ENCODE data around the gene RFK.
"Not testable (repeated sequence)": the region's sequence is repeated elsewhere in the genome, so short reads cannot be mapped to it uniquely, and the experiment has no call there.

RFK gene

DNA sequence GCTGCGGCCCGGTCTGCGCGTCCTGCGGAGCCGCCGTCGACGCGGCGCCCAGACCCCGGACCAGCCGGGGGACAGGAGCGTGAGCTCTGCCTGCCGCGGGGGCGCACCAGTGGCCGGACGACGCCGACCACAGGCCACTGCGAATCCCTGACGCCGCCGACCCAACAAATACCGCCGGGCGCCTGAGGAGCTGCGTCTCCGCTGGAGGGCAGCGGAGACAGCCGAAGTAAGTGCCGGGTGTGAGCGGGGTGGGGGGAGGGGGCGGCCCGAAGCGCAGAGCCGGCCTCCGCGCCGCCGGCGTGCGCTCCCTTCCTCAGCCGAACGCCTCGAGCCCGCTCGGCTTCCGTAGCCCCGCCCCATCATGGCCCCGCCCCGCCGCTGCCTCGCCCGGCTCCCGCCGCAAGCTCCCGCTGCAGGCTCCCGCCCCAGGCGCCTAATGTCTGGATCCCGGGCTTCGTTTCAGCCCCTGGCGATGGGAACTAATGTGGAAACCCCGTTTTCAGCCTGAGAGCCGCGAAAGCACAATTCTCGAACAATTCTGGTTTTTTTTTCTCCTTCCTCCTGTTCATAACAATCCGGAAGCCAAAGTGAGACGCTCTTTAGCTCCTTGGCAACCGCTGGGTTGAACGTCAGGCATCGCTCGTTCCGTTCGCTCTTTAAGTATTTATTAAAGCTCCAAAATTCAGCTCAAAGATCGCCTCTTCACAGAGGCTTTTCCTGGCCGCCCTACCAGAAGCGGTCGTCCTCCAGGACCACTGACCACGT, at the start of gene RFK:
Gene RFK (minus strand): TSS at position 232 of the 765 bp plus-strand sequence. CDS start 255 bp downstream, outside the sequence.
- DNase-seq = peak; percentile 92

DNA sequence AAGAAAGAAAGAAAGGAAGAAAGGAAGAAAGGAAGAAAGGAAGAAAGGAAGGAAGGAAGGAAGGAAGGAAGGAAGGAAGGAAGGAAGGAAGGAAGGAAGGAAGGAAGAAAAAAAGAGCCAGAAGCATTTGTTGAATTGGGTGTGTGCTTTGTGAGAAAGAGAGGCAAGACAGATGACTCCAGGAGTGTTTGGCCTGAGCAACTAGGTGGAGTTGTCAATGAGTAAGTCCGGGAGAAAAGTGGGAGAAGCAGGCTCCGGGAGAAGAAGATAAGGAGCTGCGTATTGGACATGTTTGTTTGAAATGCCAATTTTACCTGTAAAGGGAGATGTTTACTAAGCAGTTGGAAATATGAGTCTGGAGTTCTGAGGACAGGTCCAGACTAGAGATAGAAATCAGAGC, 49.7 kb upstream of the RFK start:
- DNase-seq = no peak

DNA sequence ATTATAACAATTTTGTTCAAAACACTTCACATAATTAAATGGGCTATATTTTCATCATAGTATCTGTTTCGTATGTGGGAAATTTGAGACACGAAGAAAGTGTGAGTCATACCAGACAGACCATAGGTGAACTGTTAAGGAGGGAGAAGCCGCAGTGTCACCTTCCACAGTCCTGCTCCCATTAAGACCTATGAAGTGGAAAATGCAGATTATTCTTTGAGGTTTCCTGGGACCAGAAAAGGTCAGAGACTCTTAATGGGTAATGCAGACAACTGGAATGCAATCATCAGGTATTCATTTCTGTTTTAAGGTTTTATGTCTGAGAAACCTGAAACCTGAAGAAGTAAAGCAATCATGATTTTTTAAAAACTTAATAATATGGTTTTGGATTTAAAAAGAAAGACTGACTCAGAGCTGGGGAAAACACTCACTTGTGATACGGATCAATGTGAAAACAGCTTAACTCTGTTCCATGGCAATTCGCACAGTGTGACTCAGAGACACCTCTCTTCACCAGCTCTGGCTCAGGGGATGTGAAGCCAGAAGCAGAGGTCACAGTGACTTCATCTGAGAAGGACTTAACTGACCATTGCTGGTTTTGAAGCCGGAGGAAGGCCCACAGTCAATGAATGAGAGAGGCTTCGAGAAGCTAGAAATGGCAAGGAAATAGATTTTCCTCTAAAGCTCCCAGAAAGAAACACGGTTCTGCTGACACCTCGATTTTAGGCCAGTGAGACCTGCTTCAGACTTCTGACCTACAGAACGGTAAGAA, 47.5 kb upstream of the RFK start:
- no peak for DNase-seq

DNA sequence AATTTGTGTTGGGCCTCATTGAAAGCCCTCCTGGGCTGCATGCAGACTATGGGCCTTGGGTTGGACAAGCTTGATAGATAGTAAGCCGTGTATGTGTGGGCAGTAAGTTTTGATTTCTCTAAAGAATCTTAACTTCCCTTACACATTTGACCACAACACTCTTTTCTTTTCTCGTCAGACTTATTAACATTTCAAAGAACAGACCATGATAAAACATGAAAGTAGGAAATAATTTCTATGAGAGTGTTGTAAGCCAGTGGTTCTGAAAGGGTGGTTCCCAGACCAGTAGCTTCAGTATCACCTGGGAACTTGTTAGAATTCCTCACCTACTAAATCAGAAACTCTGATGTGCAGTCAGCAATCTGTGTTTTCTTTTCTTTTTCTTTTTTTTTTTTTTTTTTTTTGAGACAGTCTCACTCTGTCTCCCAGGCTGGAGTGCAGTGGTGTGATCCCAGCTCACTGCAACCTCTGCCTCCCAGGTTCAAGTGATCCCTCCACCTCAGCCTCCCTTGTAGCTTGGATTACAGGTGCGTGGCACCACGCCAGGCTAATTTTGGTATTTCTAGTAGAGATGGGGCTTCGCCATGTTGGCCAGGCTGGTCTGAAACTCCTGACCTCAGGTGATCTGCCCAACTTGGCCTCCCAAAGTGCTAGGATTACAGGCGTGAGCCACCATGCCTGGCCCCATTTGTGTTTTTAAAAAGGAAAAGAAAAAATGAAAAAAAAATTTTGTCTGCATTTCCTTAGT, 44.8 kb upstream of the RFK start:
- no peak for DNase-seq

DNA sequence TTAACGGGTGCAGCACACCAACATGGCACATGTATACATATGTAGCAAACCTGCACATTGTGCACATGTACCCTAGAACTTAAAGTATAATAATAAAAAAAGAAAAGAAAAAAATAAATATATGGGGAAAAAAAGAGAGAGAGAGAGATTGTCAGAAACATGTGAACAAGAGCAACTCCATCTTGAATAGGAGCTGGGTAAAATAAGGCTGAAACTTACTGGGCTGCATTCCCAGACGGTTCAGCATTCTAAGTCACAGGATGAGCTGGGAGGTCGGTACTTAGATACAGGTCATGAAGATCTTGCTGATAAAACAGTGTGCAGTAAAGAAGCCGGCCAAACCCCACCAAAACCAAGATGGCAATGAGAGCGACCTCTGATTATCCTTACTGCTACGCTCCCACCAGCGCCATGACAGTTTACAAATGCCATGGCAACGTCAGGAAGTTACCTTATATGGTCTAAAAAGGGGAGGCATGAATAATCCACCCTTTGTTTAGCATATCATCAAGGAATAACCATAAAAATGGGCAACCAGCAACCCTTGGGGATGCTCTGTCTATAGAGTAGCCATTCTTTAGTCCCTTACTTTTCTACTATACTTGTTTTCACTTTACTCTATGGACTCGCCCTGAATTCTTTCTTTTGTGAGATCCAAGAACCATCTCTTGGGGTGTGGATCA, 42.9 kb upstream of the RFK start:
- not testable (repeated sequence) for DNase-seq

DNA sequence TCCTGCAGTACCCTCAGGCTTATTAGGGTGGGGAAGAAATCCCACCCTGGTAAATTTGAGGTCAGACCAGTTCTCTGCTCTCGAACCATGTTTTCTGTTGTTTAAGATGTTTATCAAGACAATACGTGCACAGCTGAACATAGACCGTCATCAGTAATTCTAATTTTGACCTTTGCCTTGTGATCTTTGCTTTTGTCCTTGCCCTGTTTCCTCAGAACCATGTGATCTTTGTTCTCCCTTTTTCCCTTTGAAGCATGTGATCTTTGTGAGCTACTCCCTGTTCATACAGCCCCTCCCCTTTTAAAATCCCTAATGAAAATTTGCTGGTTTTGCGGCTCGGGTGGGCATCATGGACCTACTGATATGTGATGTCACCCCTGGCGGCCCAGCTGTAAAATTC, 40.7 kb upstream of the RFK start:
- not testable (repeated sequence) for DNase-seq

DNA sequence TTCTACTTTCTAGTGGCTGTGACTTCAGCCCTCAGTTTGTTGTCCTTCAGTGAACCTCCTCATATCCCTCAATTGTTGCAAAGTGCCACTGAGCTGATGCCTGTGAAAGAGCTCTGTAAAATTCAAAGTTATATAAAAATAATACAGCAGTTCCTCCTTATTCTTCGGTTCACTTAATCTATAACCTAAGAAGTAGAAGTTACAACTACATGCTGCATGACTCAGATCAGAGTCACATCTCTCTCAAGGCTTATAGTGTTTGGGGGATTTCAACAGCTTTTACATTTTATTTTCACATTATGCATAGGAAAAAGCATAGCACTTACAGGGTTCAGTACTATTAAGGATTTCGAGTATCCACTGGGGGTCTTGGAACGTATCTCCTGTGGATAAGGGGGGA, 39.6 kb upstream of the RFK start:
- DNase-seq = peak; percentile 46

DNA sequence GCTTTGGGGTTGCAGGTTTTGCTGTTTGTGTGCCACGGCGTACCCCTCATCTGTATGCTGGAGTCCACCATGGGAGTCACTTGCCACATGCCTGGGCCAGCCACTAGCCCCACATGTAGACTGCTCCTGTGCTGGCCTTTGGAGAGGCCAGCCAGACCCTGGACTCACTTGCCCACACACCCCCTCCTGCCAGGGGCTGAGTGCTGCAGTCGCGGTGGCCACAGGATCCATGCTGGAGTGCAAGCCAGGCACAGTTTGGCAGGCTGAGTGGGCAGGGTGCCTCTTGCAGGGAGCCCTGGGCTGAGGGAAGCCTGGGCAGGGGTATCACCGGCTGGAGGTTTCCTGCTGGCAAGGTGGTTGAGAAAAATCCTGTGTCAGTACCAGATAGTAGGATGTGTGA, 39.2 kb upstream of the RFK start:
- DNase-seq = no peak

DNA sequence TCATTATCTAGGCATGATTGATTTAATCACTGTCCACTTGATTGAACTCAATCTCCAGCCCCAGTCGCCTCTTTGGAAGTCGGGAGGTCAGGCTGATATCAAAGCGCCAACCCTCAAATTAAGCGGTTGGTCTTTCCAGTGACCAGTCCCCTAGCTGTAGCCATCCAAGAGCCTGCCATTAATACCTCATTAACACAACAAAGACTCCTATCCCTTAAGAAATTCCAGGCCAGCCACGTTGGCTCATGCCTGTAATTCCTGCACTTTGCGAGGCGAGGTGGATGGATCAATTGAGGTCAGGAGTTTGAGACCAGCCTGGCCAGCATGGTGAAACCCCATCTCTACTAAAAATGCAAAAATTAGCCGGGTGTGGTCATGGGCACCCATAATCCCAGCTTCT, 37.4 kb upstream of the RFK start:
- DNase-seq = no peak

DNA sequence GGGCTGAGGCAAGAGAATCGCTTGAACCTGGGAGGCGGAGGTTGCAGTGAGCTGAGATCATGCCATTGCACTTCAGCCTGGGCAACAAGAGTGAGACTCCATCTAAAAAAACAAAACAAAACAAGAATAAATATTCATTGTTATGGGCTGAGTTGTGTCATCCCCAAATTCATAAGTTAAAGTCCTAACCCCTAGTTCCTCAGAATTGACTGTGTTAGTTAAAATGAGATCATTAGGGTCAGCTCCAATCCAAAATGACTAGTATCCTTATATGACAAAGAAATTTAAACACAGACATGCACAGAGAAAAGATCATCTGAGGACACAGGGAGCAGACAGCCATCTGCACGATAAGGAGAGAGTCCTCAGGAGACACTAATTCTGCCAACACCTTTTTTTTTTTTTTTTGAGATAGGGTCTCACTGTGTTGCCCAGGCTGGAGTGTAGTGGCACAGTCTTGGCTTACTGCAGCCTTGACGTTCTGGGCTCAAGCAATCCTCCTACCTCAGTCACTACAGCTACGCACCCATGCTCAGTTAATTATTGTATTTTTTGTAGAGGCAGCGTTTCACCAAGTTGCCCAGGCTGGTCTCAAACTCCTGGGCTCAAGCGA, 32.7 kb upstream of the RFK start:
- DNase-seq = no peak

DNA sequence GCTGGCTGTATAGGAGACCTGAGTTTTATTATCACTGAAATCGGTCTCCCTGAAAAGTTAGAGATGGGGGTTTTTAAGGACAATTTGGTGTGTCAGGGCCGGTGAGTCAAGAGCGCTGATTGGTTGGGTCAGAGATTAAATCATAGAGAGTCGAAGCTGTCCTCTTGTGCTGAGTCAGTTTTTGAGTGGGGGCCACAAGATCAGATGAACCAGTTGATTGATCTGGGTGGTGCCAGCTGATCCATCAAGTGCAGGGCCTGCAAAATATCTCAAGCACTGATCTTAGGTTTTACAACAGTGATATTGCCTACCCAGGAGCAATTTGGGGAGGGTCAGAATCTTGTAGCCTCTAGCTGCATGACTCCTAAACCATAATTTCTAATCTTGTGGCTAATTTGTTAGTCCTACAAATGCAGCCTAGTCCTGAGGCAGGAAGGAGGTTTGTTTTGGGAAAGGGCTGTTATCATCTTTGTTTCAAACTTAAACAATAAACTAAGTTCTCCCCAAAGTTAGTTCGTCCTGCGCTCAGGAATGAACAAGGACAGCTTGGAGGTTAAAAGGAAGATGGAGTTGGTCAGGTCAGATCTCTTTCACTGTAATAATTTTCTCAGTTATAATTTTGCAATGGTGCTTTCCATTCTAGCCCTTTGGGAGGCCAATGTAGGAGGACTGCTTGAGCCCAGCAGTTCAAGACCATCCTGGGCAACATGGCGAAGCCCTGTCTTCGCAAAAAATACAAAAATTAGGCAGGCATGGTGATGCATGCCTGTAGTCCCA, 31.6 kb upstream of the RFK start:
- DNase-seq = no peak

DNA sequence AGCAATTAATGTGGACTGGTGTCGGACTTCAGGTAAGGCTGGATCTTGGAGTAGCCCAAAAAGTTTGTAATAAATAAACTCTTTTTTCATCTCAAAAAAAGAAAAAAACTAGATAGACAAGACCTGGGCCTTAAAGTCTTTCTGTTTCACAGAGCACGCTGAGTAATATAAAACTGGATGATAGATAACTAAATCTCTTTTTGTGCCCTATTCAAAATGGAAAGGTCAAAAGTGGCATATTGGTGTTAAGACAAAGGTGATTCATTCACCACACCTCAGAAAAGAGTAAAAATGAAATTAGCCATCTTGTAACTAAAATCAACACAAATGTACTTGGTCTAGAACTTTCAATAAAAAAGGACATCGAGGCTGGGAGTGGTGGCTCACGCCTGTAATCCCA, 30.3 kb upstream of the RFK start:
- DNase-seq = no peak

DNA sequence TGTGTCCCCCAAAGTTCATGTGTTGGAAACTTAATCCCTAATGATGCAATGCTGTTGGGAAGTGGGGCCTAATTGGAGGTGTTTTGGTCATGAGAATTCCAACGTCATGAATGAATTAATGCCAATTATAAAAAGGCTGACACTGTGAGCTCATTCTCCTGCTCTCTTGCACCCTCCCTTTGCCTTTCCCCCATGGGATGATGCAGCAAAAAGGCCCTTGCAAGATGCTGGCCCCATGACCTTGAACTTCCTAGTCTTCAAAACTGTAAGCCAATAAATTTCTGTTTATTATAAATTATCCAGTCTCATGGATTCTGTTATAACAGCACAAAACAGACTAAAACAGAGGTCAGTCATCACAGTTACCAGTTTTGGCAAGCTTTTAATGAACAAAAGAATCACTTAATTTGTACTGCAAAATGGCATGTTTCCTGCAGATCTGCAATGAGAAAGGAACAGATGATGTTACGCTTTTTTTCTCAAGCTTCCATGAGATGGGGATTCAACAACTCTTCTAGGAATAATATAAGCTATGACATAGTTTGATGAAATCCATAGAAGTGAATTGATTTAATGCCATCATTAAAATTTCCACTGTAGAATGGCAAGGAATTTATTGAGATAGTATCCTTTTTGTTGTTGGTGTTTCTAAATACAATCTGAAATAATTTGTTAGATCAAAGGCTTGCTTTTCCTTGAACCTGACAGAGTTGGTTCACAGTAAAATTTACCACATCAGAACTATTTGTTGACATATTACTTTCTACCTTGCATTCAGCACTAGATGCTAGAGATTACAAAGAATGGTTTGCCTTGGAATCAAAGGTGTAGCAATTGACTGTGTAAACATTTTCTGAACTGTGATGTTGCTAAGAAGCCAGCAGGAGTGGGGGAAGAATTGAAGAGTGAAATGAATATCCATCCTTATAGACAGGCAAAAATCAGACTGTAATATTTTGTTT, 29.3 kb upstream of the RFK start:
- no peak for DNase-seq

DNA sequence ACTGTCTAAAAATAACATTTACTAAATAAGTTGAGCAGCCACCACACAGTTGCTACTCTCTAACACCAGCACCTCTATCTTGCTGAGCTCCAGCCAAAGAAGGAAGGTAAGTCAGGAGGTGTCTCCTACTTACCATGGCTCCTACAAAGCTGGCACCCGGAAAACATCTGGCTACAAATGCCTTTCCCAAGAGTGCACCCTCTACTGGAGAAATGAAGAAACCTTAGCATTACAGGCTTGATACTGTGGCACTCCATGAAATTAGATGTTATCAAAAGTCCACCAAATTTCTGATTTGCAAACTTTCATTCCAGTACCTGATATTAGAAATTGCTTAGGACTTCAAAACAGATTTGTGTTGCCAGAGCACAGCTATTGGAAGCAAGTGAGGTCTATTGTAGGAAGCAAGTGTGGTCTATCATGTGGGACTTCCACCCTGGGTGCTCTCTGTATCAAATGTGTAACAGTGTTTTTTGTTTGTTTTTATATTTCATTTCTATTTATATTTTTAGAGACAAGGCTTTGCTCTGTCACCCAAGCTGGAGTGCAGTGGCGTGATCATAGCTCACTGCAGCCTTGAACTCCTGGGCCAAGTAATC, 25.7 kb upstream of the RFK start:
- DNase-seq = peak; percentile 10

DNA sequence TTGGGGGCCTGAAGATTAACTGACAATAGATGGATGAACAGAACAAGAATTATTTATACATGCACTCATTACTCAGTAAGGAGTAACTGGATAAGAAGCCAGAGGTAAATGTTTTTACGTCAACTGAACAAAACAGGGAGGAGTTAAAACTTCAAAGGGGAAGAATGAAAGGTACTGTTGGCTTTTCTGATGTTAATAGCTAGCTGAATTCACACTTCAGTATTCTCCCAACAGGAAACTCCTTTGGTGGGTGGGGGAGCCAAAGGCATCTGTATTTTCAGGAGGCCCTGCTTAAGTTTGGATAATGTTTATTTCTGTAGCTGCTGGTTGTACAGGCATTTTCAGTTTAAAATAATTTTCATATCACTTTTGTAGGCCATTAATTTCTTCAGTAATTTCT, 23.2 kb upstream of the RFK start:
- DNase-seq = no peak

DNA sequence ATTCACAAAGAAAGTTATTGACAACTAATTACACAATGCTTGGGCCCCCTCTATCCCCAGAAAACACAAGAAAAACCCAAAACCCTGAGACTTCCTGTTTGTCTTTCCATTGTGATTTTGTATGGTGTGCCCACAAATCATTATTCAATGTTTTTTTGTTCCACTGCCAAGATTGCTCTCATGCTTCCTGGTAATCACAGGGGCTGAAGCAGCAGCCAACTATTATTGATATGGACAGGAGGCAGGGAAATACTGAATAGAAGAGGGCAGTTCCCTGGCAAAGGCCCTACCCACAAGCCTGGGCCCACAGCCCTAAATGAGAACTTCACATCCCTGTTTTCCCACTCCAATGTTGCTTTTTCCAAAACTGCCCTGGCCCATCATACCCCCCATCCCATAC, 21.5 kb upstream of the RFK start:
- DNase-seq = peak; percentile 31

DNA sequence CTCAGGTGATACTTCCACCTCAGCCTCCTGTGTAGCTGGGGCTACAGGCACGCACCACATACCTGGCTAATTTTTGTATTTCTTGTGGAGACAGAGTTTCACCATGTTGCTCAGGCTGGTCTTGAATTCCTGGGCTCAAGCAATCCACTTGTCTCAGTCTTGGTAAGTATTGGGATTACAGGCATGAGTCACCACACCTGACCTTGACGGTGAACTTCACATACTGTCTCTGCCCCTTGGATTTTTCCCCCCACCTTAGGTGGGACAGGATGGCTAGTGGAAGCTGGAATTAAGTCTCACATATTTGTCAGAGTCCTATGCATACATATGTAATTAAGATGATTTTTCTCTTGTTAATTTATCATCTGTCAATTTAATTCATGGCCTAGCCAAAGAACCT, 20.9 kb upstream of the RFK start:
- no peak for DNase-seq

DNA sequence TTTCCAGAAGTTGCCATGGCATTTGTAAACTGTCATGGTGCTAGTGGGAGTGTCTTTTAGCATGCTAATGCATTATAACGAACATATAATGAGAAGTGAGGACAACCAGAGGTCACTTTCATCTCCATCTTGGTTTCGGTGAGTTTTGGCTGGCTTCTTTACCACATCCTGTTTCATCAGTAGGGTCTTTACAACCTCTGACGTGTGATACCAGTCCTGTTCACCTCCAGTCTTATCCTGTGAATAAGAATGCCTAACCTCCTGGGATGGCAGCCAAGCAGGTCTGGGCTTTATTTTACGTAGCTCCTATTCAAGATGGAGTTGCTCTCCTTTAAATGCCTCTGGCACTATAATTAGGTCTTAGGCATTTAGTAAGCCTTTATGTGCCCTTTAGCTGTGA, 20.4 kb upstream of the RFK start:
- peak; percentile 26 for DNase-seq

DNA sequence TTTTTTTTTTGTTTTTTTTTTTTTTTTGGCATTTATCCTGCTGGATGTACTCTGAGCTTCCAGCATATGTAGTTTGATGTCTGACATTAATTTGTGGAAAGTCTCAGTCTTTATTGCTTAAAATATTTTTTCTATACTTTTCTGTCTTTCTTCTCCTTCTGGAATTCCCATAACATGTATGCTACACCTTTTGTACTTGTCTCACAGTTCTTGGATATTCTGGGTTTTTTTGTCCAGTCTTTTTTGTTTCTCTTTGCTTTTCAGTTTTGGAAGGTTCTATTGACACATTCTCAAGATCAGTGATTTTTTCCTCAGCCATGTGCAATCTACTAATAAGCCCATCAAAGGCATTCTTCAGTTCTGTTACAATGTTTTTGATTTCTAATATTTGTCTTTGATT, 19.4 kb upstream of the RFK start:
- DNase-seq = no peak

DNA sequence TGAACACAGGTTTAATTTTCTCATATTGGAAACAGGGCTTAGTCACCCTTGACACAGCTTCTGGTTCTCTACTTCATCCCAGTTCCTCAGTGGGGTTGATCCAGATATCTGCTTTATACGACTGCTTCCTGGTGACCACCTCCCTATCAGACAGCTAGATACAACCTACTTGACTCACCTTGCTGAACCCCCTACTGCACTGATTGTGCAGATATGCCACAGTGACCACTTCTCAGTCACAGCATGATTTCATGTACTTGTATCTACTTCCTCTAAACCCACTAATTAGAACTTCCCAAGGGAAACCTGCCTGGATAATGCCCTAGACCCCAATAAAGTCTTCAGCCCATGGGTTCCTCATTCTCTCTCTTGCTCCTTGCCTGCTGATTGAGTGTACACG, 18.4 kb upstream of the RFK start:
- DNase-seq = no peak

Measured in fibroblast of upper back skin (primary cell).